Neuronal stem cell (in vitro differentiated cells): ENCODE data around the gene GPX1.

Experiments used
- DNase-seq: peaks from one replicate; pipeline ENCODE4 v3.0.0-alpha.2; 2013; ENCODE audit warnings: low spot score
- H2AFZ ChIP-seq: one replicate; pipeline ENCODE4 v1.6.1; 2013; ENCODE audit warnings: mild to moderate bottlenecking, low read length, inconsistent platforms
- H2AK5ac ChIP-seq: 2 replicates; pipeline ENCODE4 v1.6.1; 2013; ENCODE audit warnings: low read depth, mild to moderate bottlenecking, inconsistent platforms, low read length, moderate library complexity, mixed read lengths
- H2BK120ac ChIP-seq: 2 replicates; pipeline ENCODE4 v1.6.1; 2013; ENCODE audit warnings: low read depth, mild to moderate bottlenecking, inconsistent platforms, low read length, moderate library complexity, mixed read lengths
- H2BK12ac ChIP-seq: one replicate; pipeline ENCODE4 v1.6.1; 2013; ENCODE audit warnings: low read length, inconsistent platforms
- H2BK15ac ChIP-seq: 2 replicates; pipeline ENCODE4 v1.6.1; 2013; ENCODE audit warnings: mild to moderate bottlenecking, low read length, inconsistent platforms, mixed read lengths
- H2BK5ac ChIP-seq: one replicate; pipeline ENCODE4 v1.6.1; 2013; ENCODE audit warnings: inconsistent platforms, mild to moderate bottlenecking, low read length, moderate library complexity
- H3K14ac ChIP-seq: one replicate; pipeline ENCODE4 v1.6.1; 2013; ENCODE audit warnings: low read length, inconsistent platforms
- H3K18ac ChIP-seq: 2 replicates; pipeline ENCODE4 v1.6.1; 2013; ENCODE audit warnings: low read length, inconsistent platforms
- H3K23ac ChIP-seq: 2 replicates; pipeline ENCODE4 v1.6.1; 2013; ENCODE audit warnings: low read depth, mild to moderate bottlenecking, mixed read lengths, low read length, inconsistent platforms; ENCODE audit not compliant: poor library complexity
- H3K27ac ChIP-seq: replicated peaks from 3 replicates; pipeline ENCODE4 v1.5.1; 2013; ENCODE audit warnings: low read length, inconsistent platforms
- H3K27me3 ChIP-seq, 3 experiments: 2 replicates each; pipeline ENCODE4 v1.6.1; 2013; ENCODE audit warnings: low read length in 3 of 3, mild to moderate bottlenecking in 2 of 3, inconsistent platforms in 1 of 3, low read depth in 1 of 3, mixed read lengths in 1 of 3, moderate library complexity in 1 of 3; ENCODE audit not compliant: control insufficient read depth in 3 of 3, insufficient read depth in 3 of 3
- H3K36me3 ChIP-seq, 2 donors: replicated peaks in 1 of 2; 2 replicates each; pipeline ENCODE4 v1.6.1; 2013; ENCODE audit warnings: low read length in 2 of 2; ENCODE audit not compliant: control insufficient read depth in 2 of 2, insufficient read depth in 2 of 2
- H3K4ac ChIP-seq: 2 replicates; pipeline ENCODE4 v1.6.1; 2013; ENCODE audit warnings: inconsistent platforms, mild to moderate bottlenecking, low read length, moderate library complexity
- H3K4me1 ChIP-seq, 2 donors: 1 replicate in 1 of 2; 2 replicates in 1 of 2; pipeline ENCODE4 v1.6.1; 2013; ENCODE audit warnings: low read length in 2 of 2, low read depth in 1 of 2; ENCODE audit not compliant: control insufficient read depth in 2 of 2, insufficient read depth in 1 of 2
- H3K4me2 ChIP-seq: one replicate; pipeline ENCODE4 v1.6.1; 2013; ENCODE audit warnings: mild to moderate bottlenecking, low read length, inconsistent platforms; ENCODE audit not compliant: insufficient read depth, poor library complexity, severe bottlenecking
- H3K4me3 ChIP-seq, 2 donors: 2 replicates each; pipeline ENCODE4 v1.5.1; 2013; ENCODE audit warnings: low read length in 2 of 2, mild to moderate bottlenecking in 2 of 2, inconsistent platforms in 1 of 2, moderate library complexity in 1 of 2
- H3K79me1 ChIP-seq: one replicate; pipeline ENCODE4 v1.6.1; 2013; ENCODE audit warnings: low read depth, mild to moderate bottlenecking, inconsistent platforms, low read length, moderate library complexity
- H3K9ac ChIP-seq: one replicate; pipeline ENCODE4 v1.6.1; 2013; ENCODE audit warnings: mild to moderate bottlenecking, low read depth, low read length, inconsistent platforms; ENCODE audit not compliant: poor library complexity
- H3K9me3 ChIP-seq, 2 donors: replicated peaks in 1 of 2; 2 replicates each; pipeline versions ENCODE3 to v1.6.1; 2013; ENCODE audit warnings: low read length in 2 of 2, mild to moderate bottlenecking in 2 of 2, inconsistent platforms in 1 of 2, low read depth in 1 of 2, mixed read lengths in 1 of 2, moderate library complexity in 1 of 2; ENCODE audit not compliant: control insufficient read depth in 2 of 2, insufficient read depth in 1 of 2
- H4K8ac ChIP-seq: one replicate; pipeline ENCODE4 v1.6.1; 2013; ENCODE audit warnings: low read depth, mild to moderate bottlenecking, inconsistent platforms, low read length, moderate library complexity
- H4K91ac ChIP-seq: one replicate; pipeline ENCODE4 v1.6.1; 2013; ENCODE audit warnings: low read length, low read depth, mild to moderate bottlenecking, inconsistent platforms; ENCODE audit not compliant: poor library complexity
- WGBS, 2 donors: extraction: QIAGEN DNeasy Blood & Tissue Kit; methylation state at CpG; one replicate each; pipeline ENCODE4 v1.1.7; 2013; ENCODE audit warnings: missing lambda C conversion rate in 2 of 2, mixed read lengths in 1 of 2; ENCODE audit not compliant: insufficient read length in 2 of 2, insufficient replicate concordance in 1 of 2; ENCODE audit errors: extremely low coverage in 2 of 2; 5-methylcytosine and 5-hydroxymethylcytosine counted together

Gene GPX1

GRCh38 chr3:49389297-49389696 lies 31.1 kb upstream of the GPX1 start:
- Histone ChIP-seq H4K91ac (no peak overlapping the region), H2AFZ (no peak overlapping the region), H3K4me1 (no peaks in the 10 kb centered on the region), H3K27ac (no peak overlapping the region), H3K9me3 (peaks cover 0 to 8% of the 10 kb centered on the region in 2 donors), H2BK5ac (no peak overlapping the region), H2BK120ac (no peak overlapping the region), H3K27me3 (no peaks in the 10 kb centered on the region), H3K23ac (no peak overlapping the region), H3K9ac (no peak overlapping the region), H3K4ac (no peak overlapping the region), H4K8ac (no peak overlapping the region), H3K79me1 (peaks cover 2% of the 10 kb centered on the region), H3K14ac (no peak overlapping the region), H3K18ac (no peak overlapping the region), H3K4me2 (no peak overlapping the region), H3K36me3 (peaks cover 2 to 43% of the 10 kb centered on the region in 2 donors), H3K4me3 (no peak overlapping the region), H2AK5ac (no peak overlapping the region), H2BK12ac (no peak overlapping the region), H2BK15ac (no peak overlapping the region)
- no peak for DNase-seq
- no CpG with 5 or more reads among the region's 6 CpGs for WGBS, 2 donors

- H2BK15ac ChIP-seq, result no peak overlapping the region
- H2BK120ac ChIP-seq, result no peak overlapping the region
- H3K4ac ChIP-seq, result no peak overlapping the region
- no peak overlapping the region for H3K18ac ChIP-seq
- H3K4me1 ChIP-seq, result no peaks in the 10 kb centered on the region
- H2BK12ac ChIP-seq, result no peak overlapping the region
- H3K9ac ChIP-seq, result no peak overlapping the region
- no peak overlapping the region for H2AK5ac ChIP-seq
- no peaks in the 10 kb centered on the region for H3K27me3 ChIP-seq
- no CpG with 5 or more reads among the region's 1 CpG for WGBS, 2 donors
- no peak overlapping the region for H2AFZ ChIP-seq
- H4K8ac ChIP-seq, result no peak overlapping the region
- peaks cover 2 to 40% of the 10 kb centered on the region in 2 donors for H3K36me3 ChIP-seq
- H3K9me3 ChIP-seq, result peaks cover 0 to 8% of the 10 kb centered on the region in 2 donors
- no peak overlapping the region for H3K23ac ChIP-seq
- no peak overlapping the region for H4K91ac ChIP-seq
- H3K79me1 ChIP-seq, result peaks cover 2% of the 10 kb centered on the region
- H3K27ac ChIP-seq, result no peak overlapping the region
- H3K14ac ChIP-seq, result no peak overlapping the region
- H3K4me2 ChIP-seq, result no peak overlapping the region
- no peak for DNase-seq
- H3K4me3 ChIP-seq, result no peak overlapping the region
- H2BK5ac ChIP-seq, result no peak overlapping the region
Measured at GRCh38 chr3:49388289-49388820, 30.2 kb upstream of the GPX1 start.

GRCh38 chr3:49387721-49388120 lies 29.6 kb upstream of the GPX1 start:
- H3K27me3 ChIP-seq, result no peaks in the 10 kb centered on the region
- H2BK12ac ChIP-seq, result no peak overlapping the region
- no peak overlapping the region for H2AK5ac ChIP-seq
- H3K9ac ChIP-seq, result no peak overlapping the region
- H2AFZ ChIP-seq, result no peak overlapping the region
- DNase-seq, result no peak
- H4K8ac ChIP-seq, result no peak overlapping the region
- H2BK120ac ChIP-seq, result no peak overlapping the region
- H2BK5ac ChIP-seq, result no peak overlapping the region
- H3K4me1 ChIP-seq, result no peaks in the 10 kb centered on the region
- no peak overlapping the region for H3K4me3 ChIP-seq
- no peak overlapping the region for H3K18ac ChIP-seq
- H3K4me2 ChIP-seq, result no peak overlapping the region
- peaks cover 2% of the 10 kb centered on the region for H3K79me1 ChIP-seq
- H3K27ac ChIP-seq, result no peak overlapping the region
- H3K23ac ChIP-seq, result no peak overlapping the region
- H3K4ac ChIP-seq, result no peak overlapping the region
- H3K36me3 ChIP-seq, result peaks cover 0 to 36% of the 10 kb centered on the region in 2 donors
- no CpG with 5 or more reads among the region's 2 CpGs for WGBS, 2 donors
- no peak overlapping the region for H2BK15ac ChIP-seq
- H3K14ac ChIP-seq, result no peak overlapping the region
- H3K9me3 ChIP-seq, result peaks cover 0 to 8% of the 10 kb centered on the region in 2 donors
- H4K91ac ChIP-seq, result no peak overlapping the region

GRCh38 chr3:49386056-49386756 lies 28.1 kb upstream of the GPX1 start:
- Histone ChIP-seq H3K36me3 (peaks cover 0 to 30% of the 10 kb centered on the region in 2 donors), H3K9me3 (peaks cover 0 to 8% of the 10 kb centered on the region in 2 donors), H3K18ac (no peak overlapping the region), H3K4me1 (no peaks in the 10 kb centered on the region), H3K9ac (no peak overlapping the region), H2BK5ac (no peak overlapping the region), H2BK12ac (no peak overlapping the region), H3K27ac (no peak overlapping the region), H2AK5ac (no peak overlapping the region), H3K14ac (no peak overlapping the region), H3K79me1 (peaks cover 2% of the 10 kb centered on the region), H3K4me3 (no peak overlapping the region), H3K23ac (no peak overlapping the region), H4K8ac (no peak overlapping the region), H2BK15ac (no peak overlapping the region), H2BK120ac (no peak overlapping the region), H4K91ac (no peak overlapping the region), H3K4ac (no peak overlapping the region), H2AFZ (no peak overlapping the region), H3K27me3 (no peaks in the 10 kb centered on the region), H3K4me2 (no peak overlapping the region)
- DNase-seq, result no peak
- WGBS, 2 donors, result no CpG with 5 or more reads among the region's 11 CpGs
